Brain microvascular endothelial cell (primary cell): ENCODE measurements around the gene ASCL3.
"Not testable (repeated sequence)": the region's sequence is repeated elsewhere in the genome, so short reads cannot be mapped to it uniquely, and the experiment has no call there.

Experiments
- DNase-seq: peaks from one replicate; pipeline ENCODE4 v3.0.0-alpha.2; 2020
- H3K27ac ChIP-seq: fragments of 250-450 bp; sonication (Bioruptor Pico); 2 replicates; pipeline ENCODE4 v1.5.1; 2020; ENCODE audit warnings: mild to moderate bottlenecking, moderate library complexity
- H3K27me3 ChIP-seq: fragments of 250-450 bp; sonication (Bioruptor Pico); replicated peaks from 2 replicates; pipeline ENCODE4 v1.5.1; 2020; ENCODE audit warnings: mild to moderate bottlenecking
- H3K36me3 ChIP-seq: fragments of 250-450 bp; sonication (Bioruptor Pico); replicated peaks from 2 replicates; pipeline ENCODE4 v1.5.1; 2020; ENCODE audit warnings: mild to moderate bottlenecking
- H3K4me3 ChIP-seq: 2 replicates; pipeline ENCODE4 v1.5.1; 2011; ENCODE audit warnings: low read depth, mild to moderate bottlenecking, control low read depth, low read length, moderate library complexity
- in situ Hi-C: cut with HindIII; loops from 2 replicates; pipeline ENCODE4 v1.10.0; 2017; ENCODE audit warnings: low sequenced_read_pairs, low pct_ligation_motif_present
- TF ChIP-seq, protein P1 (sequence below): IDR thresholded peaks from 2 replicates; pipeline ENCODE4 v1.5.1; 2011; ENCODE audit warnings: low read depth, mild to moderate bottlenecking, moderate library complexity, low read length, control low read depth, inconsistent platforms; ENCODE audit errors: missing control alignments

ASCL3 gene

DNA sequence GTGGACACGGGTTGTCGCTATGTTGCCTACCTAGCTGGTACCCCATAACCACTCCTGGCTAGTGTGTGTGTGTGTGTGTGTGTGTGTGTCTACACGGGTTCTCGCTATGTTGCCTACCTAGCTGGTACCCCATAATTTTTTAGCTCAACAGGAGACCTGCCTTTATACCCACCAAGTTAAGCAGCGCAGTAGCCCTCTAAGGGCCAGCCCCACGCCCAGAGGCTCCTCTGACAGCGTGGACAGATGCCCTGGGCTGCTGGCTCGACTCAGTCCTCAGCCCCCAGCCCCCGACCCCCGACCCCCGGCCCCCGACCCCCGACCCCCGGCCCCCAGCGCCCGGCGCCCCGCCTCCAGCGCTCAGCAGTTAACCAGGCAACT lies 32.2 kb downstream of the ASCL3 start:
- TF ChIP-seq, protein P1, sequence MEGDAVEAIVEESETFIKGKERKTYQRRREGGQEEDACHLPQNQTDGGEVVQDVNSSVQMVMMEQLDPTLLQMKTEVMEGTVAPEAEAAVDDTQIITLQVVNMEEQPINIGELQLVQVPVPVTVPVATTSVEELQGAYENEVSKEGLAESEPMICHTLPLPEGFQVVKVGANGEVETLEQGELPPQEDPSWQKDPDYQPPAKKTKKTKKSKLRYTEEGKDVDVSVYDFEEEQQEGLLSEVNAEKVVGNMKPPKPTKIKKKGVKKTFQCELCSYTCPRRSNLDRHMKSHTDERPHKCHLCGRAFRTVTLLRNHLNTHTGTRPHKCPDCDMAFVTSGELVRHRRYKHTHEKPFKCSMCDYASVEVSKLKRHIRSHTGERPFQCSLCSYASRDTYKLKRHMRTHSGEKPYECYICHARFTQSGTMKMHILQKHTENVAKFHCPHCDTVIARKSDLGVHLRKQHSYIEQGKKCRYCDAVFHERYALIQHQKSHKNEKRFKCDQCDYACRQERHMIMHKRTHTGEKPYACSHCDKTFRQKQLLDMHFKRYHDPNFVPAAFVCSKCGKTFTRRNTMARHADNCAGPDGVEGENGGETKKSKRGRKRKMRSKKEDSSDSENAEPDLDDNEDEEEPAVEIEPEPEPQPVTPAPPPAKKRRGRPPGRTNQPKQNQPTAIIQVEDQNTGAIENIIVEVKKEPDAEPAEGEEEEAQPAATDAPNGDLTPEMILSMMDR: no peak
- Histone ChIP-seq H3K27ac (no peak overlapping the region), H3K4me3 (peak overlapping the region; percentile 85), H3K27me3 (no peaks in the 10 kb centered on the region), H3K36me3 (peaks cover 3% of the 10 kb centered on the region)
- in situ Hi-C loops: no loop called here
- DNase-seq: no peak

DNA sequence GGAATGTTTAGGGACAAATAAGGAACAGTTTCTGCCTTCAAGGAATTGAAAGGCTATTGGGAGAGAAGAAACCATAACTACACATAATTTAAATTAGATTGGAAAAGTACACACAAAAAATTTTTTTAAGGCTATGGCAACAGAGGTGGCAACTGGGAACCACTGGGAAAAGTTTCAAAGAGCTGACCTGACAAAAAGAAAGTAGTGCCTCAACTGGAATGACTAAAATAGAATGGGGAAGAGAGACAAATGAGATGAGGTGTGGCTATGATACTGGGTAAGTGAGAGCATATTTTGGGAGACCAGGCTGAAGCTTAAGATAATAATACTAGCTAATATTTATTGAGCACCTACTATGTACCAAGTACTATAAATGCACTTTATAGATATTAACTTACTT lies 34.7 kb downstream of the ASCL3 start:
- in situ Hi-C loops: no loop called here
- DNase-seq: no peak
- Histone ChIP-seq H3K36me3 (no peaks in the 10 kb centered on the region), H3K27me3 (no peaks in the 10 kb centered on the region), H3K4me3 (no peak overlapping the region), H3K27ac (no peak overlapping the region)
- TF ChIP-seq, protein P1: no peak

DNA sequence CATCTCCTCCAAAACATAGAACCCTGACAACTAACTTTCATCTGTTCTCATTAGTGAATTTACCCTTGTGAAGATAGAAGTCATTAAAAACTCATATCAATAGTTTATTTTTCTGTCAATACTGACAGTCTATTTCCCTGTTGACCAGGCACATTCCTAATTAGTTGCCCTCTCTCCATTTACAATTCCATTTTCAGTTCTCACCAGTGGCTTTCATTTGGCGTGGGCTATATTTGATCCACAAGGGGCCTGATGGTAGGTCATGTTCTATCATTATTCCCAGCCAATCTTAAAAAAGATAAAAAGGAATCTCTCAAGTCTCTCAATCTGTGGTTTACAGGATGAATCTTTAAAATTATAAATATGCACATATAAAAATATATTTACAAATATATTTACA lies 35.7 kb downstream of the ASCL3 start:
- Histone ChIP-seq H3K4me3 (no peak overlapping the region), H3K36me3 (no peaks in the 10 kb centered on the region), H3K27ac (no peak overlapping the region), H3K27me3 (no peaks in the 10 kb centered on the region)
- in situ Hi-C loops: no loop called here
- TF ChIP-seq, protein P1: no peak
- DNase-seq: no peak

DNA sequence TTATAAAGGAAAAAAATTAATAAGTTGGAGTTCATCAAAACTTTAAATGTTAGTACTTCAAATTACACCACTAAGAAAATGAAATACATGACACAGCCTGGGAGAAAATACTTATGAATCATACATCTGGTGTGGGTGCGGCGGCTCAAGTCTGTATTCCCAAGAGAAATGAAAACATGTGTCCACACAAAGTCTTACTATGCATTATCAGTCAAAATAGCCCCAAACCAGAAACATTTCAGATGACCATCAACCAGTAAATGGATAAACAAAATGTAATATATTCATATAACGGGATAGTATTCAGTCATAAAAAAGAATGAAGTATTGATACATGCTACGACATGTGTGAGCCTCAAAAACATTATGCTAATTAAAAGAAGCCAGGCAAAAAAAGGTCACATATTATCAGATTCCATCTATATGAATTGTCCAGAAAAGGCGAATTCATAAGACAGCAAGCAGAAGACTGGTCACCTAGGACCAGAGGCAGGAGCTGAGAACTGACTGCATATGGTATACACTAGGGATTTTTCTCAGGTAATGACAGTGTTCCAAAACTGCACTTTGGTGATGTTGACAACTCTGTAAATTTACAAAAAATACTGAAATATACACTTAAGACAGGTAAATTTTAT lies 37.2 kb downstream of the ASCL3 start:
- Histone ChIP-seq H3K36me3 (no peaks in the 10 kb centered on the region), H3K4me3 (no peak overlapping the region), H3K27ac (peak overlapping the region; percentile 52), H3K27me3 (no peaks in the 10 kb centered on the region)
- in situ Hi-C loops: no loop called here
- TF ChIP-seq, protein P1: no peak
- DNase-seq: peak; percentile 87

DNA sequence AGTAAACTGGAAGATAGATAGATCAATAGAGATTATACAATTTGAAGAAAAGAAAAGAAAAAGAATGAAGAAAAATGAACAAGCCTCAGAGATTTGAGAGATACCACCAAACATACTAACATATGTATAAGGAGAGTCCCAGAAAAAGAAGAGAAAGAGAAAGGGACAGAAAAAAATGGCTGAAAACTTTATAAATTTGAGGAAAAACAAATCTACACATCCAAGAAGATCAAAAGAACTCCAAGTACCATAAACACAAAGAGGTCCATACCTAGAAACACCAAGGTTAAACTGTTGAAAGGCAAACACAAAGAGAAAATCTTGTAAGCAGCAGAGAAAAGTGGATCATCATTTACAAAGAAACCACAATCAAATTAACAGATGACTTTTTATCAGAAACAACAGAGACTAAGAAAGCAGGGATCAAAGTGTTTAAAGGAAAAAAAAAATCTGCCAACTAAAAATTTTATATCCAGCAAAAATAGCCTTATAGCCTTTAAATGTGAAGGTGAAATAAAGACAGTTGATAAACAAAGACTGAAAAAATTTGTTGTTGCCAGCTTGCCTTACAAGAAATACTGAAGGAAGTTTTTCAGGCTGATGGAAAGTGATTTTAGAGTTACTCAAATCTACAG lies 43.6 kb downstream of the ASCL3 start:
- in situ Hi-C loops: no loop called here
- TF ChIP-seq, protein P1: no peak

DNA sequence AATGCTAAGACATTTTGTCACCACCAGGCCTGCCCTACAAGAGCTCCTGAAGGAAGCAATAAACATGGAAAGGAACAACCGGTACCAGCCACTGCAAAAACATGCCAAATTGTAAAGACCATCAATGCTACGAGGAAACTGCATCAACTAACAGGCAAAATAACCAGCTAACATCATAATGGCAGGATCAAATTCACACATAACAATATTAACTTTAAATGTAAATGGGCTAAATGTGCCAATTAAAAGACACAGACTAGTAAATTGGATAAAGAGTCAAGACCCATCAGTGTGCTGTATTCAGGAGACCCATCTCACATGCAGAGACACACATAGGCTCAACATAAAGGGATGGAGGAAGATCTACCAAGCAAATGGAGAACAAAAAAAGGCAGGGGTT lies 51.6 kb downstream of the ASCL3 start:
- DNase-seq, in situ Hi-C loops, H3K36me3 ChIP-seq, H3K27ac ChIP-seq, H3K27me3 ChIP-seq, H3K4me3 ChIP-seq: not testable (repeated sequence)

More for the DNA sequence above, 43.6 kb downstream of the ASCL3 start:
- Histone ChIP-seq H3K27ac (no peak overlapping the region), H3K4me3 (no peak overlapping the region), H3K27me3 (no peaks in the 10 kb centered on the region), H3K36me3 (no peaks in the 10 kb centered on the region)
- no peak for DNase-seq
